ENCODE measurements around the gene CPNE7. TPM values are rescaled to one million over a fixed set of nuclear protein-coding genes. Genes with fewer than 3 reads are reported as not detected.

CPNE7 gene
- total and polyA plus RNA-seq, 9 of the 15 experiments (the other 6 are each of a cell fraction or from before 2014, with no cell fraction given): 0.30 to 73.4 (median 32.7) TPM

GRCh38 chr16:89574681-89575246, 794 bp upstream of the CPNE7 start (continued):
- TF ChIP-seq ZNF407 (IDR thresholded peaks at IDR 0.05; ENCODE audit: low read depth) (no peak), CTCF (IDR thresholded peaks at IDR 0.05 in 2 of 3, conservative IDR thresholded peaks at IDR 0.05 in 1 of 3; ENCODE audit: insufficient read depth in 2 of 3, low read depth in 1 of 3, low read length in 3 of 3) (peak; percentile 87 to 99 (median 97)), KDM4B (IDR thresholded peaks at IDR 0.05; ENCODE audit: borderline replicate concordance in 2 of 2, low read depth in 1 of 2) (0 out of 4 replicates have a peak, but pooled peaks of 1 of the 2 experiments have one; percentile 45), ZNF511 (CRISPR knock-in tag; IDR thresholded peaks at IDR 0.05) (peak; percentile 11; the same call in 1 of the 2 replicates), FIP1L1 (IDR thresholded peaks at IDR 0.05; ENCODE audit: low read depth, low read length, poor library complexity, severe bottlenecking) (peak; percentile 83), ESRRA (IDR thresholded peaks at IDR 0.05; ENCODE audit: borderline replicate concordance, low read depth) (peak; percentile 83; the same call in 1 of the 2 replicates), ZNF408 (CRISPR knock-in tag; IDR thresholded peaks at IDR 0.05; ENCODE audit: low read depth) (no peak), ZNF12 (CRISPR knock-in tag; IDR thresholded peaks at IDR 0.05) (no peak), HCFC1 (IDR thresholded peaks at IDR 0.05; ENCODE audit: low read depth, low read length) (peak; percentile 19; the same call in 1 of the 2 replicates), RBM34 (IDR thresholded peaks at IDR 0.05; ENCODE audit: borderline replicate concordance, insufficient read depth, low read length) (no peak), CSDE1 (IDR thresholded peaks at IDR 0.05) (no peak), ATF1 (CRISPR knock-in tag; IDR thresholded peaks at IDR 0.05) (no peak), ATF1 (tag; IDR thresholded peaks at IDR 0.05) (peak; percentile 67), STAT6 (CRISPR knock-in tag; IDR thresholded peaks at IDR 0.05) (no peak)

All from K562 (cell line).